Activated CD4-positive, alpha-beta T cell treated with anti-CD3 and anti-CD28 coated beads, Interleukin-2, amount 50 U/mL, for 24 hours (primary cell): ENCODE results near the gene ACACB.

Source experiments
- DNase-seq, 2 donors: peaks; one replicate each; pipeline ENCODE4 v3.0.0-alpha.2; 2020; ENCODE audit warnings: low read depth in 1 of 2, low spot score in 1 of 2

The ACACB gene

GRCh38 chr12:109250523-109250922, 134.1 kb downstream of the ACACB start:
- no peak for DNase-seq

GRCh38 chr12:109252799-109253198, 136.4 kb downstream of the ACACB start:
- no peak for DNase-seq

GRCh38 chr12:109253913-109254544, 137.6 kb downstream of the ACACB start:
- DNase-seq, result no peak

GRCh38 chr12:109255377-109255776, 139.0 kb downstream of the ACACB start:
- DNase-seq, result no peak

- DNase-seq, result no peak
Observed at GRCh38 chr12:109256011-109256410, 139.6 kb downstream of the ACACB start.

- no peak for DNase-seq
Observed at GRCh38 chr12:109258201-109258600, 141.8 kb downstream of the ACACB start.

GRCh38 chr12:109258607-109259544, 142.5 kb downstream of the ACACB start:
- no peak for DNase-seq

GRCh38 chr12:109259545-109259895, 143.1 kb downstream of the ACACB start:
- no peak for DNase-seq

- DNase-seq, result no peak
Observed at GRCh38 chr12:109261087-109261486, 144.7 kb downstream of the ACACB start.

- DNase-seq, result no peak
Observed at GRCh38 chr12:109261939-109262338, 145.6 kb downstream of the ACACB start.

- DNase-seq, result no peak
Observed at GRCh38 chr12:109263439-109263838, 147.1 kb downstream of the ACACB start.

GRCh38 chr12:109264095-109264942, 147.9 kb downstream of the ACACB start:
- DNase-seq, result peak; percentile 6 to 21

GRCh38 chr12:109264943-109265650, 148.7 kb downstream of the ACACB start:
- DNase-seq, result no peak

- DNase-seq, result no peak
Observed at GRCh38 chr12:109266106-109266879, 149.9 kb downstream of the ACACB start.

- no peak for DNase-seq
Observed at GRCh38 chr12:109267361-109267760, 151.0 kb downstream of the ACACB start.

- no peak for DNase-seq
Observed at GRCh38 chr12:109268896-109269295, 152.5 kb downstream of the ACACB start.

- no peak for DNase-seq
Observed at GRCh38 chr12:109269428-109269827, 153.0 kb downstream of the ACACB start.

GRCh38 chr12:109270494-109270893, 154.1 kb downstream of the ACACB start:
- DNase-seq, result no peak

- DNase-seq, result no peak
Observed at GRCh38 chr12:109271418-109271817, 155.0 kb downstream of the ACACB start.

GRCh38 chr12:109273354-109273753, 157.0 kb downstream of the ACACB start:
- DNase-seq, result no peak
